HCT116 (cell line): ENCODE results near the gene CAPN10. TPM values are rescaled to one million over a fixed set of nuclear protein-coding genes. Genes with fewer than 3 reads are reported as not detected.
A peak's percentile ranks its signal among the peaks of the same experiment; 100 is the strongest.

ENCODE experiments used
- ATAC-seq: fragments of 200-7000 bp; cut with Tn5 transposase; 2 replicates; pipeline ENCODE4 v1.9.1; 2020; ENCODE audit warnings: mild to moderate bottlenecking, moderate library complexity
- BruUV-seq: library from RNA; stranded (reverse); fragments of 400-500 nt; replicated peaks from 2 replicates; lab custom pipeline; 2021; lab: Mats Ljungman, UMichigan
- CTCF ChIA-PET: fragments of 300-600 bp; sonication (Branson Sonifier 250); formaldehyde crosslinking; loops from one replicate; lab custom pipeline; 2021; ENCODE audit warnings: antibody characterized with exemption; lab: Charles Lee
- POLR2A ChIA-PET: fragments of 300-600, 350-600 bp; sonication (Branson Sonifier 250); formaldehyde crosslinking; loops from one replicate; lab custom pipeline; 2021; ENCODE audit warnings: antibody characterized with exemption; lab: Charles Lee
- RAD21 ChIA-PET, 2 experiments: fragments of 300-600 bp; sonication (Branson Sonifier 250); formaldehyde crosslinking; loops; one replicate each; lab custom pipeline; 2023; ENCODE audit warnings: low total read pairs in 2 of 2; ENCODE audit not compliant: uncharacterized antibody in 2 of 2, unreplicated experiment in 2 of 2, low non-redundant PET in 1 of 2; lab: Charles Lee
- DNase-seq: peaks from one replicate; pipeline ENCODE4 v3.0.0-alpha.2; 2010; ENCODE audit warnings: low read depth, low spot score
- H2AFZ ChIP-seq: fragments of 200-600 bp; shearing (Covaris generic), sonication (generic); 2 replicates; pipeline ENCODE4 v1.6.1; 2017; ENCODE audit warnings: low read depth, mixed run types, mixed read lengths, antibody characterized with exemption, low read length; ENCODE audit not compliant: poor library complexity, severe bottlenecking
- H3K27ac ChIP-seq: 2 replicates; pipeline ENCODE4 v1.5.1; 2012; ENCODE audit warnings: low read depth, low read length
- H3K27me3 ChIP-seq: fragments of 200-600 bp; sonication (generic); 2 replicates; pipeline ENCODE4 v1.6.1; 2016; ENCODE audit warnings: mixed run types, low read length, mixed read lengths; ENCODE audit not compliant: insufficient read depth
- H3K36me3 ChIP-seq, 2 experiments: fragments of 200-500 bp in 1 of 2; fragments of 200-600 bp in 1 of 2; sonication (Bioruptor generic) in 1 of 2; sonication (generic) in 1 of 2; 2 replicates each; pipeline versions ENCODE4 v1.5.1 to v1.6.1; 2014 to 2016; ENCODE audit warnings: low read length in 2 of 2, inconsistent platforms in 1 of 2, mixed read lengths in 1 of 2, mixed run types in 1 of 2; ENCODE audit not compliant: insufficient read depth in 2 of 2, control insufficient read depth in 1 of 2
- H3K4me1 ChIP-seq, 2 experiments: fragments of 200-600 bp in 1 of 2; sonication (generic) in 1 of 2; 2 replicates each; pipeline versions ENCODE4 v1.5.1 to v1.6.1; 2012 to 2017; ENCODE audit warnings: low read length in 2 of 2, inconsistent platforms in 1 of 2, mild to moderate bottlenecking in 1 of 2, mixed read lengths in 1 of 2, mixed run types in 1 of 2, moderate library complexity in 1 of 2; ENCODE audit not compliant: insufficient read depth in 2 of 2, control insufficient read depth in 1 of 2
- H3K4me2 ChIP-seq: fragments of 200-600 bp; sonication (generic); 2 replicates; pipeline ENCODE4 v1.6.1; 2017; ENCODE audit warnings: mixed run types, low read length, mixed read lengths
- H3K4me3 ChIP-seq, 2 experiments: fragments of 200-600 bp in 1 of 2; sonication (generic) in 1 of 2; replicated peaks in 1 of 2; 2 replicates each; pipeline ENCODE4 v1.5.1; 2011 to 2016; ENCODE audit warnings: low read length in 2 of 2, control low read depth in 1 of 2, low read depth in 1 of 2, mild to moderate bottlenecking in 1 of 2, mixed read lengths in 1 of 2, mixed run types in 1 of 2
- H3K79me2 ChIP-seq: fragments of 200-600 bp; sonication (generic); 2 replicates; pipeline ENCODE4 v1.6.1; 2017; ENCODE audit warnings: mild to moderate bottlenecking, mixed run types, low read length, moderate library complexity, mixed read lengths; ENCODE audit not compliant: insufficient read depth
- H3K9ac ChIP-seq: fragments of 200-600 bp; sonication (generic); 2 replicates; pipeline ENCODE4 v1.6.1; 2016; ENCODE audit warnings: low read length, mixed read lengths
- H3K9me2 ChIP-seq: fragments of 200-600 bp; sonication (generic), shearing (Covaris generic); 2 replicates; pipeline ENCODE4 v1.6.1; 2017; ENCODE audit warnings: mixed run types, mild to moderate bottlenecking, moderate library complexity; ENCODE audit not compliant: insufficient read depth
- H3K9me3 ChIP-seq, 2 experiments: fragments of 200-500 bp in 1 of 2; fragments of 200-600 bp in 1 of 2; sonication (Bioruptor generic) in 1 of 2; sonication (generic) in 1 of 2; 2 replicates each; pipeline ENCODE4 v1.6.1; 2014 to 2017; ENCODE audit warnings: low read length in 2 of 2, mixed read lengths in 2 of 2, inconsistent platforms in 1 of 2, low read depth in 1 of 2, mild to moderate bottlenecking in 1 of 2, mixed run types in 1 of 2, moderate library complexity in 1 of 2; ENCODE audit not compliant: control insufficient read depth in 1 of 2, insufficient read depth in 1 of 2
- H4K20me1 ChIP-seq: fragments of 200-600 bp; sonication (generic), shearing (Covaris generic); 2 replicates; pipeline ENCODE4 v1.6.1; 2017; ENCODE audit warnings: mixed run types, mild to moderate bottlenecking, moderate library complexity; ENCODE audit not compliant: insufficient read depth
- CTCF ChIP-seq, 3 experiments: fragments of 200-600 bp in 1 of 3; sonication (generic) in 1 of 3; IDR thresholded peaks in 2 of 3; conservative IDR thresholded peaks in 1 of 3; 2 replicates each; pipeline ENCODE4 v1.5.1; 2012 to 2017; ENCODE audit warnings: low read depth in 2 of 3, low read length in 2 of 3, antibody characterized with exemption in 1 of 3, borderline replicate concordance in 1 of 3, control low read depth in 1 of 3, mild to moderate bottlenecking in 1 of 3, mixed read lengths in 1 of 3, mixed run types in 1 of 3, moderate library complexity in 1 of 3; ENCODE audit not compliant: insufficient read depth in 1 of 3
- POLR2AphosphoS5 ChIP-seq: IDR thresholded peaks from 2 replicates; pipeline ENCODE4 v1.6.1; 2011; ENCODE audit warnings: mild to moderate bottlenecking, low read depth, low read length, moderate library complexity
- RAD21 ChIP-seq: IDR thresholded peaks from 2 replicates; pipeline ENCODE4 v1.6.1; 2012; ENCODE audit warnings: low read depth, mild to moderate bottlenecking
- SIN3A ChIP-seq: IDR thresholded peaks from 2 replicates; pipeline ENCODE4 v1.6.1; 2012; ENCODE audit warnings: low read depth
- SP1 ChIP-seq: IDR thresholded peaks from 2 replicates; pipeline ENCODE4 v1.6.1; 2012; ENCODE audit warnings: low read depth
- intact Hi-C: fragments of 100-400 bp; cut with micrococcal nuclease; formaldehyde crosslinking; loops from 2 replicates; pipeline ENCODE4 v1.10.0; 2022
- total RNA-seq: library from RNA; stranded (reverse); gene quantifications from one replicate; pipeline ENCODE4 v1.2.1, GENCODE V29; 2021; ENCODE audit not compliant: unreplicated experiment

CAPN10 gene
- total RNA-seq, 1 experiment from 2014 or later, result 40.7 TPM

GRCh38 chr2:240604291-240604938 lies 17.9 kb downstream of the CAPN10 start:
- Histone ChIP-seq H3K4me2 (peak overlapping the region; percentile 46), H3K27me3 (no peaks in the 10 kb centered on the region), H3K4me3 (peak overlapping the region in 1 of 2 experiments; percentile 4; a peak in 1 of 4 replicates), H3K36me3 (no peaks in the 10 kb centered on the region), H3K27ac (no peak overlapping the region; the same call in 1 of the 2 replicates), H3K9me3 (no peaks in the 10 kb centered on the region), H3K79me2 (no peaks in the 10 kb centered on the region), H3K9me2 (no peaks in the 10 kb centered on the region), H3K9ac (no peak overlapping the region), H2AFZ (no peak overlapping the region), H3K4me1 (peaks cover 8 to 25% of the 10 kb centered on the region in 2 experiments; a peak in 3 of 4 replicates), H4K20me1 (no peaks in the 10 kb centered on the region)
- no TSS peak for BruUV-seq
- DNase-seq (peak; percentile 57), ATAC-seq (peak; percentile 95)
- peak; percentile 44 to 86 (median 78); a peak in 5 of 6 replicates for TF ChIP-seq CTCF (IDR thresholded peaks at IDR 0.05 in 2 of 3, conservative IDR thresholded peaks at IDR 0.05 in 1 of 3; ENCODE audit: borderline replicate concordance in 1 of 3, insufficient read depth in 1 of 3, low read depth in 2 of 3, low read length in 2 of 3)
- no peak for TF ChIP-seq SP1
- peak; percentile 42; the same call in 1 of the 2 replicates for TF ChIP-seq RAD21
- no peak for TF ChIP-seq SIN3A
- peak; percentile 65 for TF ChIP-seq POLR2AphosphoS5
- intact Hi-C loops, result no loop called here
- ChIA-PET CTCF (interaction anchor here (1.0 to 2.2 kb wide), 6 partner anchors 8 to 236 kb away, joined by 3 to 6 read pairs (median 4); partner anchors contain the start of gene CAPN10), RAD21 (no interaction called here), POLR2A (no interaction called here)
